DND-41 (cell line): ENCODE measurements around the gene NPEPL1.

Source experiments
- CTCF ChIP-seq: IDR thresholded peaks from 2 replicates; pipeline ENCODE4 v1.5.1; 2012; ENCODE audit warnings: borderline replicate concordance, low read length, moderate library complexity, mild to moderate bottlenecking; ENCODE audit not compliant: poor library complexity, severe bottlenecking; ENCODE audit errors: extremely low read depth
- EZH2 ChIP-seq: IDR thresholded peaks from 3 replicates; pipeline ENCODE4 v1.6.1; 2012; ENCODE audit warnings: borderline replicate concordance, low read depth, mild to moderate bottlenecking, moderate library complexity, low read length, inconsistent platforms; ENCODE audit not compliant: severe bottlenecking

- TF ChIP-seq CTCF (no peak), EZH2 (peak; percentile 64)
These were observed 43.1 kb upstream of the NPEPL1 start for GRCh38 chr20:58649288-58650180.
